Mesendoderm (in vitro differentiated cells): ENCODE measurements around the gene ZNF638.

Experiments used
- DNase-seq: peaks from one replicate; pipeline ENCODE4 v3.0.0; 2013
- H2AK5ac ChIP-seq: 2 replicates; pipeline ENCODE4 v1.6.1; 2013; ENCODE audit warnings: low read length, inconsistent platforms
- H2BK120ac ChIP-seq: 2 replicates; pipeline ENCODE4 v1.6.1; 2013; ENCODE audit warnings: low read depth, mild to moderate bottlenecking, low read length, moderate library complexity, mixed read lengths
- H2BK15ac ChIP-seq: replicated peaks from 2 replicates; pipeline ENCODE4 v1.6.1; 2013; ENCODE audit warnings: low read depth, mild to moderate bottlenecking, moderate library complexity
- H2BK5ac ChIP-seq: 2 replicates; pipeline ENCODE4 v1.6.1; 2013; ENCODE audit warnings: low read length, inconsistent platforms
- H3K18ac ChIP-seq: 2 replicates; pipeline ENCODE4 v1.6.1; 2013; ENCODE audit warnings: mild to moderate bottlenecking, low read length, mixed read lengths
- H3K23ac ChIP-seq: one replicate; pipeline ENCODE4 v1.6.1; 2013; ENCODE audit warnings: low read length
- H3K27ac ChIP-seq: 2 replicates; pipeline ENCODE4 v1.5.1; 2013; ENCODE audit warnings: low read depth, mild to moderate bottlenecking, inconsistent platforms, low read length, moderate library complexity
- H3K27me3 ChIP-seq: 2 replicates; pipeline ENCODE4 v1.6.1; 2013; ENCODE audit warnings: low read length, control low read depth, mild to moderate bottlenecking, inconsistent platforms; ENCODE audit not compliant: insufficient read depth, poor library complexity
- H3K36me3 ChIP-seq: 2 replicates; pipeline ENCODE4 v1.6.1; 2013; ENCODE audit warnings: low read length, inconsistent platforms; ENCODE audit not compliant: control insufficient read depth, insufficient read depth
- H3K4ac ChIP-seq: one replicate; pipeline ENCODE4 v1.6.1; 2013; ENCODE audit warnings: low read depth, mild to moderate bottlenecking, low read length, moderate library complexity
- H3K4me1 ChIP-seq: 2 replicates; pipeline ENCODE4 v1.6.1; 2013; ENCODE audit warnings: low read depth, low read length, inconsistent platforms; ENCODE audit not compliant: control insufficient read depth
- H3K4me2 ChIP-seq: 2 replicates; pipeline ENCODE4 v1.6.1; 2013; ENCODE audit warnings: low read length
- H3K4me3 ChIP-seq: 2 replicates; pipeline ENCODE4 v1.5.1; 2013; ENCODE audit warnings: mild to moderate bottlenecking, low read length
- H3K56ac ChIP-seq: one replicate; pipeline ENCODE4 v1.6.1; 2013; ENCODE audit warnings: low read length
- H3K79me1 ChIP-seq: 2 replicates; pipeline ENCODE4 v1.6.1; 2013; ENCODE audit warnings: low read length, inconsistent platforms
- H3K79me2 ChIP-seq: 2 replicates; pipeline ENCODE4 v1.6.1; 2013; ENCODE audit warnings: mild to moderate bottlenecking, low read length; ENCODE audit not compliant: control insufficient read depth, insufficient read depth
- H3K9ac ChIP-seq: 2 replicates; pipeline ENCODE4 v1.6.1; 2013; ENCODE audit warnings: low read length, inconsistent platforms
- H4K5ac ChIP-seq: one replicate; pipeline ENCODE4 v1.6.1; 2013; ENCODE audit warnings: low read length
- H4K8ac ChIP-seq: one replicate; pipeline ENCODE4 v1.6.1; 2013; ENCODE audit warnings: low read depth, mild to moderate bottlenecking, control low read depth, low read length, moderate library complexity
- WGBS: extraction: QIAGEN DNeasy Blood & Tissue Kit; methylation state at CpG from one replicate; pipeline ENCODE4 v1.1.7; 2013; ENCODE audit warnings: low lambda C conversion rate, missing lambda C conversion rate; ENCODE audit not compliant: insufficient coverage; ENCODE audit errors: extremely low coverage; 5-methylcytosine and 5-hydroxymethylcytosine counted together

ZNF638 gene

DNA sequence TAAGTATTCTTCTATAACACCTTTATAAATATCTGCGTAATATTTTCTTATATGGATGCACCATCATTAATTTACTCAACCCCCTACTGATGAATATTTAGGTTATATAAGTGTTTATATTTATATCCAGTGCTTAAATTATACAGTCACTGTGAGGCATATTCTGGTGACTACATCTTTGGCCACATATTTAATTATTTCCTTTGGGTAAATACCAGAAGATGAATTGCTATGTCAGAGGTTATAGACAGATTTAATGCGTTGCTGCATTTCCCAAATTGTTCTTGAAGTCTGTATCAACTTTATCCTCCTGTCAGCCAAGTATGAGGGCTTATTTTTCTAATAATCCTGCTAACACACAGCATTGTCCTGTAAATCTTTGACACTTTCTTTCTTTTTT lies 140.4 kb downstream of the ZNF638 start:
- no CpG with 5 or more reads among the region's 2 CpGs for WGBS
- H3K79me1 ChIP-seq, result no peaks in the 10 kb centered on the region
- no peak for DNase-seq
- H3K4me3 ChIP-seq, result no peak overlapping the region
- H3K4me2 ChIP-seq, result no peak overlapping the region
- no peak overlapping the region for H3K4ac ChIP-seq
- no peak overlapping the region for H3K27ac ChIP-seq
- H3K27me3 ChIP-seq, result peaks cover 5% of the 10 kb centered on the region
- H3K56ac ChIP-seq, result no peak overlapping the region
- no peak overlapping the region for H4K5ac ChIP-seq
- no peak overlapping the region for H3K9ac ChIP-seq
- H2AK5ac ChIP-seq, result no peak overlapping the region
- H3K4me1 ChIP-seq, result peaks cover 4% of the 10 kb centered on the region
- no peak overlapping the region for H4K8ac ChIP-seq
- no peaks in the 10 kb centered on the region for H3K79me2 ChIP-seq
- no peak overlapping the region for H2BK120ac ChIP-seq
- no peak overlapping the region for H2BK5ac ChIP-seq
- no peak overlapping the region for H3K23ac ChIP-seq
- no peak overlapping the region for H3K18ac ChIP-seq
- H2BK15ac ChIP-seq, result no peak overlapping the region
- no peaks in the 10 kb centered on the region for H3K36me3 ChIP-seq

- Histone ChIP-seq H3K56ac (no peak overlapping the region), H3K36me3 (no peaks in the 10 kb centered on the region), H3K18ac (no peak overlapping the region), H2BK15ac (no peak overlapping the region), H3K4me1 (no peaks in the 10 kb centered on the region), H3K4me3 (no peak overlapping the region), H3K9ac (no peak overlapping the region), H3K79me2 (no peaks in the 10 kb centered on the region), H3K27me3 (no peaks in the 10 kb centered on the region), H3K27ac (no peak overlapping the region), H4K5ac (no peak overlapping the region), H2AK5ac (no peak overlapping the region), H3K79me1 (no peaks in the 10 kb centered on the region), H4K8ac (no peak overlapping the region), H3K4me2 (no peak overlapping the region), H3K4ac (no peak overlapping the region), H2BK120ac (no peak overlapping the region), H3K23ac (no peak overlapping the region), H2BK5ac (no peak overlapping the region)
- no CpG with 5 or more reads among the region's 9 CpGs for WGBS
- no peak for DNase-seq
These were observed 141.9 kb downstream of the ZNF638 start for GRCh38 chr2:71473346-71474031.

- Histone ChIP-seq H3K79me2 (no peaks in the 10 kb centered on the region), H2BK15ac (no peak overlapping the region), H3K4me3 (no peak overlapping the region), H3K18ac (no peak overlapping the region), H3K4me1 (no peaks in the 10 kb centered on the region), H2BK120ac (no peak overlapping the region), H3K36me3 (no peaks in the 10 kb centered on the region), H2AK5ac (no peak overlapping the region), H3K23ac (no peak overlapping the region), H2BK5ac (no peak overlapping the region), H4K8ac (no peak overlapping the region), H3K56ac (no peak overlapping the region), H3K27me3 (no peaks in the 10 kb centered on the region), H3K4me2 (no peak overlapping the region), H3K27ac (no peak overlapping the region), H3K4ac (no peak overlapping the region), H3K79me1 (no peaks in the 10 kb centered on the region), H4K5ac (no peak overlapping the region), H3K9ac (no peak overlapping the region)
- WGBS, result no CpG with 5 or more reads among the region's 5 CpGs
- DNase-seq, result no peak
These were observed 142.6 kb downstream of the ZNF638 start for GRCh38 chr2:71474116-71474743.

- no CpG with 5 or more reads among the region's 10 CpGs for WGBS
- Histone ChIP-seq H3K4me3 (no peak overlapping the region), H2BK15ac (no peak overlapping the region), H3K9ac (no peak overlapping the region), H3K79me1 (no peaks in the 10 kb centered on the region), H2BK120ac (no peak overlapping the region), H3K27ac (no peak overlapping the region), H4K8ac (no peak overlapping the region), H3K18ac (no peak overlapping the region), H3K56ac (no peak overlapping the region), H2AK5ac (no peak overlapping the region), H3K23ac (no peak overlapping the region), H4K5ac (no peak overlapping the region), H3K4me2 (no peak overlapping the region), H3K4me1 (no peaks in the 10 kb centered on the region), H3K79me2 (no peaks in the 10 kb centered on the region), H3K27me3 (no peaks in the 10 kb centered on the region), H3K4ac (no peak overlapping the region), H3K36me3 (no peaks in the 10 kb centered on the region), H2BK5ac (no peak overlapping the region)
- no peak for DNase-seq
These were observed 143.3 kb downstream of the ZNF638 start for GRCh38 chr2:71474744-71475397.

DNA sequence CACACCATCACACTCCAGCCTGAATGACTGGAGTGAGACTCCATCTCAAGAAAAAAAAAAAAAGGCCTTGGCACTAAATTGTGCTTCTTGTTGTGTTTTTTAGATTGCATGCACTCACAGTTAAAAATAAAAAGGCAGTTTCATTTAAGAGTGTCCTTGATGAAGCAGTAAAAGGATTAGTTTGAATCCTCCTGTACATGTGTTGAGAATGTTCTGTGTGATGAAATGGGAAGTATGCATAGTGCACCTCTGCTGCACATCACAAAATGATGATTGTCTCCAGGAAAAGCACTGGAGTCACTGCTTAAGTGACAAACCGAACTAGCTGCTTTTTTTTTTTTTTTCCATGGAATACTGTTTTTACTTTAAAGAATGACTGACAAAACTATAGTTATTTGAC lies 144.9 kb downstream of the ZNF638 start:
- no peak overlapping the region for H3K18ac ChIP-seq
- H3K79me1 ChIP-seq, result no peaks in the 10 kb centered on the region
- H2BK15ac ChIP-seq, result no peak overlapping the region
- H3K56ac ChIP-seq, result no peak overlapping the region
- H3K4ac ChIP-seq, result no peak overlapping the region
- no peak overlapping the region for H3K9ac ChIP-seq
- no peak overlapping the region for H3K4me2 ChIP-seq
- no peak overlapping the region for H2BK120ac ChIP-seq
- H3K27me3 ChIP-seq, result no peaks in the 10 kb centered on the region
- no peak overlapping the region for H2BK5ac ChIP-seq
- H2AK5ac ChIP-seq, result no peak overlapping the region
- no peak for DNase-seq
- no peak overlapping the region for H4K8ac ChIP-seq
- no peak overlapping the region for H3K23ac ChIP-seq
- no peak overlapping the region for H3K4me3 ChIP-seq
- H3K4me1 ChIP-seq, result no peaks in the 10 kb centered on the region
- no peaks in the 10 kb centered on the region for H3K79me2 ChIP-seq
- no peak overlapping the region for H3K27ac ChIP-seq
- H3K36me3 ChIP-seq, result no peaks in the 10 kb centered on the region
- whole genome bisulfite sequencing, result no CpG with 5 or more reads among the region's 1 CpG
- H4K5ac ChIP-seq, result no peak overlapping the region
